ENCODE measurements around the gene C2orf78.

C2orf78 gene

GRCh38 chr2:73830871-73831401 lies 47.0 kb downstream of the C2orf78 start:
- in situ Hi-C loops (cut with MboI; ENCODE audit: low pct_unique_long_range_greater_than_20kb, low sequenced_read_pairs), result no loop called here
- DNase-seq, result no peak

GRCh38 chr2:73832930-73833329 lies 48.9 kb downstream of the C2orf78 start:
- in situ Hi-C loops (cut with MboI; ENCODE audit: low pct_unique_long_range_greater_than_20kb, low sequenced_read_pairs), result no loop called here
- no peak for DNase-seq

- in situ Hi-C loops (cut with MboI; ENCODE audit: low pct_unique_long_range_greater_than_20kb, low sequenced_read_pairs), result no loop called here
- DNase-seq, result no peak
Observed at GRCh38 chr2:73836141-73836943, 52.4 kb downstream of the C2orf78 start.

- peak; percentile 84 for DNase-seq
- in situ Hi-C loops (cut with MboI; ENCODE audit: low pct_unique_long_range_greater_than_20kb, low sequenced_read_pairs), result no loop called here
Observed at GRCh38 chr2:73837847-73838585, 54.0 kb downstream of the C2orf78 start.

- no peak for DNase-seq
- in situ Hi-C loops (cut with MboI; ENCODE audit: low pct_unique_long_range_greater_than_20kb, low sequenced_read_pairs), result no loop called here
Observed at GRCh38 chr2:73838889-73839534, 55.0 kb downstream of the C2orf78 start.

GRCh38 chr2:73839653-73840411 lies 55.8 kb downstream of the C2orf78 start:
- in situ Hi-C loops (cut with MboI; ENCODE audit: low pct_unique_long_range_greater_than_20kb, low sequenced_read_pairs), result no loop called here
- DNase-seq, result no peak

- no peak for DNase-seq
- in situ Hi-C loops (cut with MboI; ENCODE audit: low pct_unique_long_range_greater_than_20kb, low sequenced_read_pairs), result no loop called here
Observed at GRCh38 chr2:73841912-73842738, 58.1 kb downstream of the C2orf78 start.

- DNase-seq, result no peak
- in situ Hi-C loops (cut with MboI; ENCODE audit: low pct_unique_long_range_greater_than_20kb, low sequenced_read_pairs), result no loop called here
Observed at GRCh38 chr2:73842739-73843019, 58.7 kb downstream of the C2orf78 start.

GRCh38 chr2:73844087-73844486 lies 60.1 kb downstream of the C2orf78 start:
- in situ Hi-C loops (cut with MboI; ENCODE audit: low pct_unique_long_range_greater_than_20kb, low sequenced_read_pairs), result no loop called here

GRCh38 chr2:73850009-73850408 lies 66.0 kb downstream of the C2orf78 start:
- in situ Hi-C loops (cut with MboI; ENCODE audit: low pct_unique_long_range_greater_than_20kb, low sequenced_read_pairs), result no loop called here
- DNase-seq, result no peak

More at GRCh38 chr2:73844087-73844486, 60.1 kb downstream of the C2orf78 start:
- no peak for DNase-seq

GRCh38 chr2:73851274-73851673 lies 67.3 kb downstream of the C2orf78 start:
- in situ Hi-C loops (cut with MboI; ENCODE audit: low pct_unique_long_range_greater_than_20kb, low sequenced_read_pairs), result no loop called here

GRCh38 chr2:73852020-73852419 lies 68.0 kb downstream of the C2orf78 start:
- in situ Hi-C loops (cut with MboI; ENCODE audit: low pct_unique_long_range_greater_than_20kb, low sequenced_read_pairs), result no loop called here
- DNase-seq, result no peak

More at GRCh38 chr2:73851274-73851673, 67.3 kb downstream of the C2orf78 start:
- DNase-seq, result peak; percentile 21

- in situ Hi-C loops (cut with MboI; ENCODE audit: low pct_unique_long_range_greater_than_20kb, low sequenced_read_pairs), result no loop called here
Observed at GRCh38 chr2:73855526-73855925, 71.5 kb downstream of the C2orf78 start.

GRCh38 chr2:73856214-73856613 lies 72.2 kb downstream of the C2orf78 start:
- in situ Hi-C loops (cut with MboI; ENCODE audit: low pct_unique_long_range_greater_than_20kb, low sequenced_read_pairs), result no loop called here
- DNase-seq, result no peak

More at GRCh38 chr2:73855526-73855925, 71.5 kb downstream of the C2orf78 start:
- DNase-seq, result no peak

- in situ Hi-C loops (cut with MboI; ENCODE audit: low pct_unique_long_range_greater_than_20kb, low sequenced_read_pairs), result no loop called here
- no peak for DNase-seq
Observed at GRCh38 chr2:73859721-73860586, 76.0 kb downstream of the C2orf78 start.

- no peak for DNase-seq
- in situ Hi-C loops (cut with MboI; ENCODE audit: low pct_unique_long_range_greater_than_20kb, low sequenced_read_pairs), result no loop called here
Observed at GRCh38 chr2:73862987-73863386, 79.0 kb downstream of the C2orf78 start.
